CD4-positive, alpha-beta T cell treated with Interleukin-12 subunit alpha and Interleukin-12 subunit beta, for 1 hour (primary cell): Measurements from ENCODE around the gene TPTE.
"Not testable (repeated sequence)": the region's sequence is repeated elsewhere in the genome, so short reads cannot be mapped to it uniquely, and the experiment has no call there.

Source experiments
- DNase-seq: peaks from one replicate; pipeline ENCODE4 v3.0.0-alpha.2; 2020

Gene TPTE

DNA sequence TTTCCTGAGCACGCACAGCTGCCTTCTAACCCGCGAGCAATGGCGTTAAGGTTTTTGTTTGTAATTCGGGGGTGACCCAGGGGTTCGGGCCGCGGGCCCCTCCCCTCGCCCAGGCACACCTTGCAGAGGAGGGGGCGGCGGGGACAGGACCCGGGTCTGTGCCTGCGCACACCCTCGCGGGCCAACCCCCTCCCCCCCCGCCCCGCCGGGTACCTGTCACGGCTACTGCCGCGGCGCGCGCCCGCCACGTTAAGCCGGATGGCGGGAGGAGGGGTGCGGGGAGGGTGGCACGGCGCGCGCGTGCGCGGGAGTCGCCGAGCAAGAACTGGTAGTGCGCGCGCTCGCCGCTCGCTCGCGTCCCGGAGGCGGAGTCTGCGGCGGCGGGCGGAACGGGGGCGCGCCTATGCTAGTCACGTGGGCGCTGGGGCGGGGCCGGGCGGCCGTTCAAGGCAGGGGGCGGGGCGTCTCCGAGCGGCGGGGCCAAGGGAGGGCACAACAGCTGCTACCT lies at the start of gene TPTE:
Gene TPTE (plus strand): TSS at position 493 of the 508 bp plus-strand sequence. CDS start 17,141 bp downstream, outside the sequence.
- no peak for DNase-seq

DNA sequence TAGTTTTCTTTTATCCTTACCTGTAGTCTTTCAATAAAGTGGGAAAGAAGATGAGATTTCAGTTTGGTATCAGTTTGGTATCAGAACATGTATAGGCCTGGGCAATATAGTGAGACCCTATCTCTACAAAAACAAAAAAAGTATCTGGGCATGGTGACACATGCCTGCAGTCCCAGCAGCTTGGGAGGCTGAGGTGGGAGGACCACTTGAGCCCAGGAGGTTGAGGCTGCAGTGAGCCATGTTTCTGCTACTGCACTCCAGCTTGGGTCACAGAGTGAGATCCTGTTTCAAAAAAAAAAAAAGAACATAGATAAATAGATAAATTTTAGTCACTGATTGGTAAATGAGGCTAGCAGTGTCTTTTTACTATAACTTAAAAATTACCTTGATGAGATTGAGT lies 49.4 kb upstream of the TPTE start:
- not testable (repeated sequence) for DNase-seq

DNA sequence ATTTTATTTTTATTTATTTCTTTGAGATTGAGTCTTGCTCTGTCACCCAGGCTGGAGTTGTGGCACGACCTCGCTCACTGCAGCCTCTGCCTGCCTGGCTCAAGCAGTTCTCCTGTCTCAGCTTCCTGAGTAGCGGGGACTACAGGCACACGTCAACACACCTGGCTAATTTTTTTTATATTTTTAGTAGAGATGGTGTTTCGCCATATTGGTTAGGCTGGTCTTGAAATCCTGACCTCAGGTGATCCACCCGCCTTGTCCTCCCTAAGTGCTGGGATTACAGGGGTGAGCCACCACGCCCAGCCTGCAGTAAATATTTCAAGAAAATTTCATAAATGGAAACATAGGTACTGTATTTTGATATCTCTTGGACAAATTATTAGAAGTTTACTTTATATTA lies 43.6 kb upstream of the TPTE start:
- not testable (repeated sequence) for DNase-seq

GRCh38 chr21:10479875-10480274 lies 41.5 kb upstream of the TPTE start:
- DNase-seq = not testable (repeated sequence)

GRCh38 chr21:10484864-10485263 lies 36.5 kb upstream of the TPTE start:
- not testable (repeated sequence) for DNase-seq

DNA sequence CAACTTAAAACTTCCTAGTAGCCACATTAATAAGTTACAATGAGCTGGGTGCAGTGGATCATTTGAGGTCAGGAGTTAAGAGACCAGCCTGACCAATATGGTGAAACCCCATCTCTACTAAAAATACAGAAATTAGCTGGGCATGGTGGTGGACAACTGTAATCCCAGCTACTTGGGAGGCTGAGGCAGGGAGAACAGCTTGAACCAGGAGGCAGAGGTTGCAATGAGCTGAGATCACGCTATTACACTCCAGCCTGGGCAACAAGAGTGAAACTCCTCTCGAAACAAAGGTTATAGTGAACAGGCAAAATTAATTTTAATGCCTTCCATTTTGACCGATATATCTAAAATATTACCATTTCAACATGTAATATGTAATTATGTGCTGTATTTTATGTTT lies 30.9 kb upstream of the TPTE start:
- DNase-seq = not testable (repeated sequence)

GRCh38 chr21:10511116-10511515 lies 10.3 kb upstream of the TPTE start:
- DNase-seq = no peak

DNA sequence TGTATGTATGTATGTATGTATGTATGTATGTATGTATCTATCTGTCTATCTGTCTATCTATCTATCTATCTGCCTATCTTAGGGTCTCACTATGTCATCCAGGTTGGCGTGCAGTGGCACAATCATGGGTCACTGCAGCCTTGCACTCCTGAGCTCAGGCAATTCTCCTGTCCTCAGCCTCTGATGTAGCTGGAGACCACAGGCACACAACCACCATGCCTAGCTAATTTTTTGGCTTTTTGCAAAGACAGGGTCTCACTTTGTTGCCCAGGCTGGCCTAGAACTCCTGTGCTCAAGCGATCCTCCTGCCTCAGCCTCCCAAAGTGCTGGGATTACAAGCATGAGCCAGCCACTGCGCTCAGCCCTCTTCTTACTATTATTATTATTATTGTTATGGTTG lies 4.5 kb upstream of the TPTE start:
- DNase-seq = not testable (repeated sequence)

DNA sequence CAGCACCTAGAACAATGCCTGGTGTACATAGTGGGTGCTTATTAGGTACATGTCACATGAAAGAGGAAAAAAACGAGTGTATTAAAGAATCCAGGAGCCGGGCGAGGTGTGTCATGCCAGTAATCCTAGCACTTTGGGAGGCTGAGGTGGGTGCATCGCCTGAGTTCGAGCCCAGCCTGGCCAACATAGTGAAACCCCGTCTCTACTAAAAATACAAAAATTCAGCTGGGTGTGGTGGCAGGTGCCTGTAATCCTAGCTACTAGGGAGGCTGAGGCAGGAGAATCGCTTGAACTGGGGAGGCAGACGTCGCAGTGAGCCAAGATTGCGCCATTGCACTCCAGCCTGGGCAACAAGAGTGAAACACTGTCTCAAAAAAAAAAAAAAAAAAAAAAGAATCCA lies 3.5 kb upstream of the TPTE start:
- DNase-seq = not testable (repeated sequence)

- DNase-seq = not testable (repeated sequence)
Observed at GRCh38 chr21:10521835-10522500, 585 bp downstream of the TPTE start.

DNA sequence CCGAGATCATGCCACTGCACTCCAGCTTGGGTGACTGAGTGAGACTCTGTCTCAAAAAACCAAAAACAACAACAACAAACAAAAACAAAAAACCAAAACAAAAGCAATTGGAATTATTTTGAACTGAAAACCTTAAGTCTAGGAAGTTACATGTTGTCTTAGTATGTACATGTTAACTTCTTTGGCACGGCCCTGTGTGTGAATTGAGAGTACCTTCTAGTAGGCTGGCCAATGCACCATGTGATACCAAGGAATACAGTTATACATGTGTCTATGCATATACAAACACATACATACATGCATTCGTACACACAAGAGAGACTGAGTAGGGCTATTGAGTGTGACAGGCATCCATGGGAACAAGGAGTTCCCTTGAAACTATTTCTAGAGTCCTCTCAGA lies 18.6 kb downstream of the TPTE start:
- no peak for DNase-seq

- not testable (repeated sequence) for DNase-seq
Observed at GRCh38 chr21:10544376-10544775, 23.0 kb downstream of the TPTE start.

DNA sequence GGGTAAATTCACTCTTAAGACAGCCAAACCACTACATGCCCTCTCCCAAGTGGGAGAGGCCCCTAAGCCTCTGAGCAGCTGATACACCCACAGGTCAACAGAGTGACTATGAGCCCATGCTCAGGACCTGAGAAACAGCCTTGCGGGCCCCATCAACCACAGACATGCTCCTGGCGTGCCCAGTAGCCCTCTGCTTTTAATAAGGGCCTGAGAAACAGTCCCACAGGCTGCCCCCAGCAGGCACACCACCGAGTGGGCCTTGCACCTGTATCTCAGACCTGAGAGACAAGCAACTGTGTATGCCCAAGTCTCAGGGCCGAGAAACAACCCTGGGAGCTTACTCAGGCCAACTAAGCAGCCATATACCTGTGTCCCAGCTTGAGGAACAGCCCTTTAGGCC lies 26.5 kb downstream of the TPTE start:
- DNase-seq = not testable (repeated sequence)

GRCh38 chr21:10548331-10548954 lies 27.1 kb downstream of the TPTE start:
- DNase-seq = not testable (repeated sequence)

- not testable (repeated sequence) for DNase-seq
Observed at GRCh38 chr21:10570803-10571202, 49.4 kb downstream of the TPTE start.

DNA sequence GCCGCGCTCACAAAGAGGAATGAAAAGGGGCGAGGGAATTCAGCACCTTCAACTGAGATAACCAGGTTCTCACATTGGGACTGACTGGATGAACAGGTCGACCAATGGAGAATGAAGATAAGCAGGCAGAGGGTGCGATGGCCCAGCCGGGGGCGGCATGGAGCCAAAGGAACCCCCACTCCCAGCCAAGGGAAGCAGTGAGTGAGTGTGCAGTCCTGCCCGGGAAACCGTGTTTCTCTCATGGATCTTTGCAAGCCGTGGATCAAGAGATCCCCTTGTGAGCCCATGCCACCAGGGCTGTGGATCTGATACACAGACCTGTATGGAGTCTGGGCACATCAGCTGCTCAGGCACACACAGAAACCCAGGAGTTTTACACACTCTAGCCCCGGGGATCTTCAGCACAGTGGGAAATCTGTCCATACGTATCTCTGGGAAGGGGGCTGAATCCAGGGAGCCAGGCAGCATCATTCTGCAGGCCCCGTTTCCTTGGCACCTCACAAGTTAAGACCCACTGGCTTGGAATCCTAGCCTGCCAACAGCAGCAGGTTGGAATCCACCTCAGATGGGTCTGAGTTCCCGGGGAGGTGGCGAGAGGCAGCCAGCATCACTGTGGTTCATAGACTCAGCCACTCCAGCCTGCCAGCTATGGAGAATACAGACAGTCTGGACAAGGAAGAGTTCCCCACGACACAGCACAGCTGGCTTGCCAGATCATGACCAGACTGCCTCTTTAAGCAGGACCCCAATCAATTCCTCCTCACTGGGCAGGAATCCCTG lies 53.3 kb downstream of the TPTE start:
- not testable (repeated sequence) for DNase-seq

GRCh38 chr21:10575311-10575667 lies 53.9 kb downstream of the TPTE start:
- no peak for DNase-seq

DNA sequence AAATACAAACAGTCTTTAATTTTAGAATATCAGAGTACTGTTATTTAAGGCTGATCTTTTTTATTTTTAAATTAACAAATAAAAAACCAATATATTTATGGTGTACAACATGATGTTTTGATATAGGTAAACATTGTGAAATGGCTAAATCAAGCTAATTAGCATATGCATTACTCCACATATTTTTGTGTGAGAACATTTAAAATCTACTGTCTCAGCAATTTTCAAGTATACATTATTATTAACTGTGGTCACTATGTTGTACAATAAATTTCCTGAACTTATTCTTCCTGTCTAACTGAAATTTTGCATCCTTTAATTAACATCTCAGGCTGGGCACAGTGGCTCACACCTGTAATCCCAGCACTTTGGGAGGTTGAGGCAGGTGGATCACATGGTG lies 57.5 kb downstream of the TPTE start:
- not testable (repeated sequence) for DNase-seq

DNA sequence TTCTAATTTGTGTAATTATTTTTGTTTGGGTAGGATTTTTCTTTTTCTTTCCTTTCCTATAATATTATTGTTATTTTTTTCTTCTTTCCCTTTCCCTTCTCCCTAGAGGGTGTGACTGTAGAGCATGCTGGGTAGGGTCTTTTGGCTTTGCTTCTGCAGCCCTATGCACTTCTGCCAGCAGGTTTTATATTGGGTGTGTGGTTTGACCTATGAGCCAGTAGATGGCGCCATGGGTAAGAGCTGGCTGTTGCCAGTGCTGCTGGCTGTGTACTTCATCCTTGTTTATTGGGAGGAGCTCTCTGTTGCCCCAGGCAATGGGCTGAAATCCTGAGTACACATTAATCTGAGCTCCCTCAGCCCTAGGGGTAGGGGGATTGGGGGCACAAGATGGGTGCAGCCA lies 67.7 kb downstream of the TPTE start:
- DNase-seq = not testable (repeated sequence)

- not testable (repeated sequence) for DNase-seq
Observed at GRCh38 chr21:10607074-10607473, 85.7 kb downstream of the TPTE start.

- not testable (repeated sequence) for DNase-seq
Observed at GRCh38 chr21:10614285-10614684, 92.9 kb downstream of the TPTE start.

DNA sequence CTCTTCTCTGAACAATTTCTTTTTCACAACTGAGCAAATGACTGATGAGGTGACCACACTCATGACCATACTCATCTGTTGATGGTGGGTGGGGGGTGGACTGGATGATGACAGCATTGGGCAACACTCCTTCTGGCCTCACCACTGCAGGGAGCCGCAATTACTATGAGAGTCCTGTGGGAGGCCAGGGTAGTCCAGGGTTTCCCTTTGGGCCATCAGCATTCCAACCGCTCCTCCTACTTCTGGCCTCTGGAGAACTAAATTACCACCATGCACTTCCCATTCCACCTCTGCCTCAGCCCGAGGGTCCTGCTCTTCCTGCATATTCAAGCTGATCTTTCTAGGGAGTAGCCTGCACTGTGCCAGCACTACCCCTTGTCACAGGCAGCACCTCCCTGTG lies 94.7 kb downstream of the TPTE start:
- not testable (repeated sequence) for DNase-seq

DNA sequence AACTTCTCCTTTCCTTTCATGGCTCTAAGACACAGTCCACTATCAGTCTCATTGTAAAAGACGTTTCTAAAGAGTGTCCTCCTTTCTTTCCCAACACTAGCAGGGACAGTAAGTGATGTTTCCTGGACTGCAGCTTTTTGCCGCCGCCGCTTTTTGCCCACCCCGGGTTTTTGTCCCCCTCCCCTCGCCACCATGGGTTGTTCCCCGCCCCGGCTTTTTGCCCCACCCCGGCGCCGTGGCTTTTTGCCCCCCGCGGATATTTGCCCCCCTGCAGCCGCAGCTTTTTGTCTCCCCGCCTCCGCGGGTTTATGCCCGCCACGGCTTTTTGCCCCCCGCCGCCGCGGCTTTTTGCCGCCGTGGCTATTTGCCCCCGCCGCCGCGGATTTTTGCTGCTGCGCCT lies 95.2 kb downstream of the TPTE start:
- no peak for DNase-seq
